ENCODE measurements around the gene SH3PXD2A. TPM values are rescaled to one million over a fixed set of nuclear protein-coding genes. Genes with fewer than 3 reads are reported as not detected.

SH3PXD2A gene
- total and polyA plus RNA-seq, 2 donors (not counting 1 experiment from before 2014, with no cell fraction given): 3.2 to 33.5 TPM

- H3K4me2 ChIP-seq (replicated peaks; ENCODE audit: low read depth, low read length, poor library complexity, severe bottlenecking): no peak overlapping the region
- Mint-ChIP-seq H3K9me3 (ENCODE audit: insufficient read depth) (no peaks in the 10 kb centered on the region), H3K27me3 (peaks cover 5% of the 10 kb centered on the region), H3K27ac (no peak overlapping the region), H3K4me3 (no peak overlapping the region), H3K4me1 (no peaks in the 10 kb centered on the region)
- CTCF ChIA-PET: no interaction called here
- intact Hi-C loops (cut with micrococcal nuclease): no loop called here
- no CpG with 5 or more reads among the region's 6 CpGs for WGBS (ENCODE audit: insufficient coverage)
- DNase-seq: no peak
- peaks cover under 1 to 1% of the 10 kb centered on the region in 2 donors for H3K4me1 ChIP-seq (ENCODE audit: control insufficient read depth in 2 of 2, insufficient read depth in 2 of 2, low read length in 2 of 2)
- POLR2A ChIA-PET: no interaction called here
- no peak overlapping the region for H3K9ac ChIP-seq (ENCODE audit: low read length)
- H3K27me3 ChIP-seq (replicated peaks in 1 of 4; ENCODE audit: control extremely low read depth in 1 of 4, control insufficient read depth in 3 of 4, insufficient read depth in 4 of 4, low read length in 3 of 4): no peaks in the 10 kb centered on the region
- ATAC-seq (ENCODE audit: low read depth): no peak
- H4K20me1 ChIP-seq (ENCODE audit: control insufficient read depth, insufficient read depth, low read length, poor library complexity, severe bottlenecking): no peaks in the 10 kb centered on the region
- H3K36me3 ChIP-seq (replicated peaks in 1 of 2; ENCODE audit: control extremely low read depth in 1 of 2, control insufficient read depth in 1 of 2, extremely low read depth in 1 of 2, insufficient read depth in 2 of 2, low read length in 1 of 2): no peaks in the 10 kb centered on the region
- no peaks in the 10 kb centered on the region for H3K9me3 ChIP-seq (ENCODE audit: control extremely low read depth in 1 of 3, control insufficient read depth in 2 of 3, insufficient read depth in 1 of 3, low read length in 2 of 3)
- no peak overlapping the region for H2AFZ ChIP-seq (ENCODE audit: insufficient read depth, low read depth, low read length, poor library complexity, severe bottlenecking)
- TF ChIP-seq EZH2 (IDR thresholded peaks at IDR 0.05; ENCODE audit: borderline replicate concordance, insufficient read depth, low read depth, low read length, poor library complexity, severe bottlenecking): no peak
- no peak for TF ChIP-seq CTCF (IDR thresholded peaks at IDR 0.05)
- H3K4me3 ChIP-seq (ENCODE audit: control extremely low read depth in 1 of 5, extremely low read depth in 1 of 5, insufficient read depth in 1 of 5, low read depth in 2 of 5, low read length in 4 of 5): no peak overlapping the region
- no peaks in the 10 kb centered on the region for H3K79me2 ChIP-seq (ENCODE audit: control insufficient read depth, insufficient read depth, low read length)
- H3K27ac ChIP-seq (ENCODE audit: low read length in 2 of 2): no peak overlapping the region
These were observed 112.6 kb downstream of the SH3PXD2A start for GRCh38 chr10:103742824-103743223.

GRCh38 chr10:103740611-103741010 lies 114.8 kb downstream of the SH3PXD2A start:
- H3K27ac ChIP-seq (ENCODE audit: low read length in 2 of 2): no peak overlapping the region
- ATAC-seq (ENCODE audit: low read depth) (no peak), DNase-seq (no peak)
- Mint-ChIP-seq H3K27ac (no peak overlapping the region), H3K9me3 (ENCODE audit: insufficient read depth) (no peaks in the 10 kb centered on the region), H3K4me1 (no peaks in the 10 kb centered on the region), H3K4me3 (no peak overlapping the region), H3K27me3 (peaks cover 8% of the 10 kb centered on the region)
- H4K20me1 ChIP-seq (ENCODE audit: control insufficient read depth, insufficient read depth, low read length, poor library complexity, severe bottlenecking): no peaks in the 10 kb centered on the region
- H3K4me2 ChIP-seq (replicated peaks; ENCODE audit: low read depth, low read length, poor library complexity, severe bottlenecking): no peak overlapping the region
- no peak for TF ChIP-seq CTCF (IDR thresholded peaks at IDR 0.05)
- TF ChIP-seq EZH2 (IDR thresholded peaks at IDR 0.05; ENCODE audit: borderline replicate concordance, insufficient read depth, low read depth, low read length, poor library complexity, severe bottlenecking): no peak
- H3K79me2 ChIP-seq (ENCODE audit: control insufficient read depth, insufficient read depth, low read length): no peaks in the 10 kb centered on the region
- no peaks in the 10 kb centered on the region for H3K36me3 ChIP-seq (replicated peaks in 1 of 2; ENCODE audit: control extremely low read depth in 1 of 2, control insufficient read depth in 1 of 2, extremely low read depth in 1 of 2, insufficient read depth in 2 of 2, low read length in 1 of 2)
- H3K27me3 ChIP-seq (replicated peaks in 1 of 4; ENCODE audit: control extremely low read depth in 1 of 4, control insufficient read depth in 3 of 4, insufficient read depth in 4 of 4, low read length in 3 of 4): peaks cover 0 to 2% (median 0%) of the 10 kb centered on the region in 4 experiments
- 90% methylated on average over 4 of the region's 5 CpGs for WGBS (ENCODE audit: insufficient coverage)
- ChIA-PET POLR2A (no interaction called here), CTCF (no interaction called here)
- no peak overlapping the region for H3K4me3 ChIP-seq (ENCODE audit: control extremely low read depth in 1 of 5, extremely low read depth in 1 of 5, insufficient read depth in 1 of 5, low read depth in 2 of 5, low read length in 4 of 5)
- H3K9me3 ChIP-seq (ENCODE audit: control extremely low read depth in 1 of 3, control insufficient read depth in 2 of 3, insufficient read depth in 1 of 3, low read length in 2 of 3): peaks cover 0 to 5% (median 0%) of the 10 kb centered on the region in 3 donors
- intact Hi-C loops (cut with micrococcal nuclease): no loop called here
- H3K4me1 ChIP-seq (ENCODE audit: control insufficient read depth in 2 of 2, insufficient read depth in 2 of 2, low read length in 2 of 2): no peaks in the 10 kb centered on the region
- H2AFZ ChIP-seq (ENCODE audit: insufficient read depth, low read depth, low read length, poor library complexity, severe bottlenecking): no peak overlapping the region
- H3K9ac ChIP-seq (ENCODE audit: low read length): no peak overlapping the region
